ENCODE results near the gene PIR. TPM values are rescaled to one million over a fixed set of nuclear protein-coding genes. Genes with fewer than 3 reads are reported as not detected.

PIR gene
- total RNA-seq, 1 donor from 2014 or later: 6.3 TPM

DNA sequence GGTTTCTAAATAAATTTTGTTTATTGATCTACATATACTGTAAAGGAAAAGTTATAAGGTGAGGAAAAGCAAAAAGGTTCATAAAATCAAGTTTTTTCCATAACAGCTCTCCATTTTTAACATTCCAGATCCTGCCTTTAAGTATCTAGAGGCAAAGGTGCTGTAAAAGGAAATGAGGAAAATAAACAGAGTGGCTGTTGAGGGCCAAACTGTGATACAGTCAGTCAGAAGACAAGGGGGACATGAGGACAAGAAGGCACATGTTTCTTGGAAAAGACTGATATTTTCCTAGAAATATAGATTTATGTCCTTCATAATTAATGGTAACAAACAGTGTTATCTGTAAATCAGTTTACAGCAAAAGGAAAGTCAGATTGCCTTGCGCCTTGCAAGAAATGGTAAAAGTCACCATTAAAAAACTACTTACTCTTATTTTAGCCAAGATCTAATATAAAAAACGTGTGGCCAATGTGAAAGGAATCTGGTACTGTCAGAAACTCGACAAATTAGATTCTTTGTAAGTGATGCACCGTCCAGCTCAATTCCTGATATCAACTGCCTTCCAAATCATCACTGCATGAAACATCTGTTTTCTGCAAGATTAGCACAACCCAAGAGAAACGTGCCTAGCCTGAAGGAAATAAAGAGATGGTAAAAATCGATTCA lies 75.0 kb downstream of the PIR start:
- no peak for DNase-seq (ENCODE audit: low read depth)

DNA sequence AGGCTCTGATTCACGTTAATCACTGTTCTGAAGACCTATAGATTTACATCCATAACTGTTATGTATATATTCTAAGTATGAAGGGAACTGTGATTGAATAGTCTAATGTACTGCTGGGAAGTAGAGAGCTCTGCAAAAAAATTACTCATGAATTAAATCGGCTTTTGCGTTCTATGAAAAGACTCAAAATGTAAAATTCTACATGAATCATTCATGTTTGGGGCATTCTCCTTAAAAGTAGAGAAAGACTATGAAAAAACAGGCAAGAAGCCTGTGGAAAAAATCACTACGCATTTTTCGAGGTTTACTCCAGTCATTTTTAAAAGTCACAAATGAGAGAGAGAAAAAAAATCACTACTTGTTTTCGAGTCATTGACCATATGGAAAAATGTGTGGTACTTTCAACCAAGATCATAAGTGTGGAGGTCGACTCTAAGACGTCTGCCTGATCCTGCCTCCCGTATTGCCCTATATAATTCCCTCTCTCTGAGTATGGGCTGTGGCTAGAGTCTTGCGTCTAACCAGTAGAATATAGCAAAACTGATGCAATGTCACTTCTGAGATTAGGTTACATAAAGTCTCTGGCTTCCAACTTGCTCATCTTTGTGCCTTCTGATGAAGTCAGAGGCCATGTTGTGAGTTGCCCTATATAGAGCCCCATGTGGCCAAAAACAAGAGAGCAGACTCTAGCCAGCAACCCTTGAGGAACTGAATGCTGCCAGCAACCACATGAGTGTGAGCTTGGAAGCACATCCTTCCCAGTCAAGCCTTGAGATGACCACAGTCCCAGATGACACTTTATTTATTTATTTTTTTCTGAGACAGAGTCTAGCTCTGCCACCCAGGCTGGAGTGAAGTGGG lies 76.8 kb downstream of the PIR start:
- no peak for DNase-seq (ENCODE audit: low read depth)

DNA sequence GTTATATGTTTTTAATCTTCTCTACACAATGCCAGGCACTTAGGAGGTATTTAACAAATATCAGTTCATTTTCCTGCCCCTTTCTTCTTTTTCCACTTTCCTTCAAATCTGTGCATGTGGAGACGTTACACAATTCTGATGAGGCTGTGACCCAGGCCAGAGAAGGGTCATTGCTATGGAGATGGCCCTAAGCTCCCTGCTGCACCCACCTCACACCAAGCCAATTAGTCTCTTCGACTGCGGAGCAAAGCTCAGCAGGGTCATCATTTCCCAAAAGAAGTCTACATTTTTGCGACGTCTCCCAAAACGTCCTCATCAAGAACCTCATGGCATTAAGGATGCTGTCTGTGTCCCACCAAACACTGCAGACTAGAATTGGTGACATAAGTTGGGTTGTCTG lies 80.0 kb downstream of the PIR start:
- DNase-seq (ENCODE audit: low read depth): no peak

- DNase-seq (ENCODE audit: low read depth): no peak
Observed at GRCh38 chrX:15410947-15411346, 82.2 kb downstream of the PIR start.

GRCh38 chrX:15410430-15410829 lies 82.7 kb downstream of the PIR start:
- DNase-seq (ENCODE audit: low read depth): no peak

DNA sequence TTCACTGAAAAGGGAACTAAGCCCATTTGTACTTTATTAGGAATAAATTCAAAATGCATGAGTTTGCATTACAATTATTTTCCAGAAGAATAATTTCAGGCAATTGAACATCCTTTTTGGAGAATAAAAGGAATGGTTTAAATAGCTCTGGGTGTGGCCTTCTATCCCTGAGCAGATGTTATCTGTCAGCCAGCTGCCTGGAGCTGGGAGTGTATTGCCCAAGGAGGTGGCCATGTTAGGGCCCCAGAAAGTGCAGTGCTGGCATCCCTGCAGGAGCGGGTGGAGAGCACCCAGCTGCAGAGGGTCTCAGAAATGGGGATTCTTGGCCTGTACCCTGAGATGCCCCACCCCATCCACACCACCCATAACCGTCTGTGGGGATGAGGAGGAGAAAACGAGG lies 87.3 kb downstream of the PIR start:
- DNase-seq (ENCODE audit: low read depth): no peak

GRCh38 chrX:15404401-15405096 lies 88.6 kb downstream of the PIR start:
- DNase-seq (ENCODE audit: low read depth): peak; percentile 1

DNA sequence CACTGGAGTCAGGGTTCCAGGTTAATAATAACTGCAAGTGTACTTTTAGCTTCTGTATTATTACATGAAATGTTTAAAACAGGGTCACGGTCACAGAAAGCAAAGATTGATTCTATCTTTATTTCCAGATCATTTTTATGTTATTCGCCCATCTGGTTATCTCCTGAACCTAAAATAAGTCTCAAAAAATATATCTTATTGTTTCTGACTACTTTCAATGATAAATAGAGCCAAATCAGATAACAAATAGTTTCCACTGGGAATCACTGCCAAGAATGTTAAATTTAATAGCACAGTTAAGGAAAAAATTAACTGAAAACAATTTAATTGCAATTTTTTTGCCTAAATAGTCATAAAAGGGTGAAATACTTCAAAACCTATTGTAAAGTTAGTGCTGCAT lies 91.8 kb downstream of the PIR start:
- DNase-seq (ENCODE audit: low read depth): no peak

GRCh38 chrX:15399962-15400391 lies 93.2 kb downstream of the PIR start:
- no peak for DNase-seq (ENCODE audit: low read depth)

- DNase-seq (ENCODE audit: low read depth): no peak
Observed at GRCh38 chrX:15398874-15399273, 94.3 kb downstream of the PIR start.

DNA sequence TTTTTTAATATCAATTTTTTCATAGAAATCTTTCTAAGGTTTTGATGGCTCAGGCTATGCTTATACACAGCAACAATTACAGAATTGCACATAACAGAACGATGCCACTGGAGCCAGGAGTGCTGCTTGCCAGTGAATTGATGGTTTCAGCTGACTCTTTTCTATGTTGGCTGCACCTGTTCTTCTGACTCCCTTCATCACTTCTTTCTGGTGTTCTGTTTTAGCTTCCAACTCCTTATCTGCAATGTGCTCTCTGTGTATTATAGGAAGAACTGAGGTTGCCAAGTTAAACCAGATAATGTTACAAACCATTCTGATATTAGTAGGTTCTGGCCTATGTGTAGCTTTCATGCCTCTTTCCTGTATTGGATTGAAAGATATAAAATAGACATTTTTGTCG lies 97.3 kb downstream of the PIR start:
- no peak for DNase-seq (ENCODE audit: low read depth)

- no peak for DNase-seq (ENCODE audit: low read depth)
Observed at GRCh38 chrX:15391850-15392249, 101.3 kb downstream of the PIR start.

DNA sequence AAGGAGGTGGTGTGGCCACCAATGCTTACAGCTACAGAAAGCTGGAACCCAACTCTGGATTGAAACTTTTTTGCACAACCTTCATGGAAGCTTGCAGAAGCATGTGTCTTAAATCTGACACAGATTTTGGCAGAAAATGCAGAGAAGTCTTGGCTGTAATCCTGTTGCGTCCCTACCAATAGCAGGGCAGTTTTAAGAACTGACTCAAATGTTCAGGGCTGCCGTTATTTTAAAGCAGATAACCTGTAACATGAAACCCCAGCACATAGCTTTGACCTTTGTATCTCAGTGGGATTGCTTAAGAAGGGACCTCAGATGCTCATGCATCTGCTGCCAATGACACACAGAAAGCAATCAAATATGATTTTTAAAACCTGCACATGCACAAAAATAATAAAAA lies 108.8 kb downstream of the PIR start, which contains the start of gene VEGFD:
Gene VEGFD (minus strand): TSS at position 110 of the 400 bp plus-strand sequence. CDS start 467 bp downstream, outside the sequence.
- no peak for DNase-seq (ENCODE audit: low read depth)

- DNase-seq (ENCODE audit: low read depth): no peak
Observed at GRCh38 chrX:15382813-15383212, 110.3 kb downstream of the PIR start.

- DNase-seq (ENCODE audit: low read depth): no peak
Observed at GRCh38 chrX:15376956-15377355, 116.2 kb downstream of the PIR start.

DNA sequence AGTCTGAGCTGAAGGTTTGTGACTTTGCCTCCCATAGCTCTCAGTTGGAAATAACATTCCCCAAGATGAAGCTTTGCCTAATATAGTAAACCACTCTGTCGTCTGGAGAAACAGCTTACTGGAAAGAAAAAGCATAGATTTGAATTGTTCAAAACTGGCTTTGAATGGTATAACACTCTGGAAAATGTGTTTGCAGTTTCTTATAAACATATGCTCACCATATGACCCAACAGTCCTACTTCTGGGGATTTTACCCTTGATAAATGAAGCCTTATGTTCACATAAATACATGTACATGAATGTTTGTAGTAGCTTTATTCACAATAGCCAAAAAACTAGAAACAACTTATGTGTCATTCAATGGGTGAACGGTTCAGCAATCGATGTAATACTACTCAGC lies 119.2 kb downstream of the PIR start:
- DNase-seq (ENCODE audit: low read depth): no peak

DNA sequence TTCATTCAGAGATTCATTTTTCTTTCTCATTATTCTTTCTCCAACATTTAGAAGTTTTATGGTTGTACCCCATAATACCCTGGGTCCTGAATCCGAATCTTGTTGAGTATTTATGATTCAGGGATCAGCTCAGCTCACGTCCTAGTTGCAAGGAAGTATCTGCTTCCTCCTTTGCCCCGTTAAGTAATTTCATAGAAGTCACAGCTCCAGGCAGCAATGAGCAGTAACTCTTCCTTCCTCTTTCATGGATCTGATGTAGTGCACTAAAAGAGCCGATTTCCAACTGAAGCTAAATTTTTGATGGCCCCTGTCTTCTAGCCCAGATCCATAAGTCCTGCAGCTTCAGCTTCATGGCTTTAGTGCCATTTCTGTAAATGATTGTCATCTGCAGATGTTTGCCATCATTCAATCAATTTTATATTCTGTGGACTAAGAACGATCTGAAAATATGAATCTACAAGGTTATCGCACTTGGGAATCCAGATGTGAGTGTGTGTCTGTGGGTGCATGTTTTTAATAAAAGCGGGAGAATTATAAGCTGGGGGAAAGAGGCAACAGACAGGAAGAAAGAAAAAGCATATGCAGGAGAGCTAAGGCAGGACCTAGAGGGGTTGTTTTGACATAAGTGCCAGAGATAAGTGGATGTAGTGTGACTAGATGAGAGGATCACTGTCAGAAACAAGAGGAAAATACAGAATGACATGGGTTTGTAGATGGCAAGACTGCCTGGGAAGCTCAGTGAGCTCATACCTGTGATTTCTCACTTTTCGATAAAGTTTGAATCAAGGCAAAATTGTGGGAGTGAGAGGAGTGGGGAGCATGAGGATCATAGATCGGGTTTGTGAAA lies 126.4 kb downstream of the PIR start:
- DNase-seq (ENCODE audit: low read depth): no peak

- no peak for DNase-seq (ENCODE audit: low read depth)
Observed at GRCh38 chrX:15359701-15360100, 133.4 kb downstream of the PIR start.

GRCh38 chrX:15358533-15358932 lies 134.6 kb downstream of the PIR start:
- DNase-seq (ENCODE audit: low read depth): no peak

DNA sequence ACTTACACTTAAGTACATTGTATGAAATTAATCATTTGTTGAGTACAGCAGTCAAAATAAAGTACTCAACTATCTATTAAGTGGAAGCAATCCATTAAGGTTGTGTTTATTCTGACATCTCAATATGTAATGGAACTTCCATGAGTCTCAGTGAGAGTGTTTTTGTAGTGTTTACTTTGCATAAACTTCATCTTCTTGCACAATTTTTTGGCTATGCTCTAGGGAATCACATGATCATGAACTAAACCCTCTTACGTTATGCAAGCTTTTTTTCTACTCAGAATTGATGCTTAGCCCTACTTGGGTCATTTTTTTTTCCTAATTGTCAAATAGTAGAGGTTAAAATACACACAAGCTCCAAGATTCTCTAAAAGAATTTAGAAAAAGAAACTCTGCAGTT lies 136.7 kb downstream of the PIR start:
- no peak for DNase-seq (ENCODE audit: low read depth)

DNA sequence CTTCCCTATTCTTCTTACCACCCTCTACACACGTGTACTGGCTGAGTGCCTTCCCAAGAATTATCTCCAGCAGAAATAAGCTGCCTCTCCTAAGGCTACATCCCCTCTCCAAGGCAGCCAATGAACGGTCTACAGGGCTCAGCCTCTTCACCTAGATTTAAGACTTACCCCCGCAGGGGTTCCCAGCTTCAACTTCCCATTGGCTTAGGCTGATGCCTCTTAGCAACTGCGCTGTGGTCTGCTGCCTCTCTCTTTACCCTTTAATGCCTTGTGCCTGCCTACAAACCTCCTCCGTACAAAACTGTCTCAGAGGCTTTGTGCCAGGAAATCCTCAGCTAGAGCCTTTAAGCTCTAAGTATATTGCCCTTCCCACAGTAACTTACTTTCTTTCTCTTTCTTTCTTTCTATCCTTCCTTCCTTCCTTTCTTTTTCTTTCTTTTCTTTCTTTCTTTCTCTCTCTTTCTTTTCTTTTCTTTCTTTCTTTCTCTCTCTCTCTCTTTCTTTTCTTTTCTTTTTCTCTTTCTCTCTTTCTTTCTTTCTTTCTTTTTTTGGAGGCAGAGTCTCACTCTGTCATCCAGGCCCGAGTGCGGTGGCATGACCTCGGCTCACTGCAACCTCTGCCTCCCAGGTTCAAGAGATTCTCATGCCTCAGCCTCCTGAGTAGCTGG lies 142.7 kb downstream of the PIR start:
- DNase-seq (ENCODE audit: low read depth): no peak
